Neural progenitor cell (in vitro differentiated cells): ENCODE measurements around the gene PRM2.

ENCODE experiments used
- CTCF ChIP-seq: fragments of 200-600 bp; sonication (generic); IDR thresholded peaks from 2 replicates; pipeline ENCODE4 v1.5.1; 2017; ENCODE audit warnings: antibody characterized with exemption, mild to moderate bottlenecking
- EZH2 ChIP-seq: fragments of 200-600 bp; sonication (generic); IDR thresholded peaks from 2 replicates; pipeline ENCODE4 v1.6.1; 2017; ENCODE audit warnings: antibody characterized with exemption, mild to moderate bottlenecking, moderate library complexity
- EZH2phosphoT487 ChIP-seq: fragments of 200-600 bp; sonication (generic); IDR thresholded peaks from 2 replicates; pipeline ENCODE4 v1.6.1; 2017; ENCODE audit warnings: antibody characterized with exemption

GRCh38 chr16:11289202-11289601, 12.9 kb upstream of the PRM2 start:
- TF ChIP-seq CTCF (no peak), EZH2 (no peak), EZH2phosphoT487 (no peak)
